Pancreas (tissue), 10 donors: ENCODE results near the gene CEMIP. TPM values are rescaled to one million over a fixed set of nuclear protein-coding genes. Genes with fewer than 3 reads are reported as not detected.

Experiments used
- ATAC-seq, 4 donors: fragments of 200-7000 bp; cut with Tn5 transposase; one replicate each; pipeline versions ENCODE4 v1.8.0 to v1.9.1; 2020; ENCODE audit warnings: mild to moderate bottlenecking in 4 of 4, moderate library complexity in 4 of 4
- DNase-seq, 6 donors: peaks; one replicate each; pipeline ENCODE4 v3.0.0-alpha.2; 2020
- FAIRE-seq: peaks from 2 replicates; lab custom pipeline; 2012; peaks lifted over from hg19 to GRCh38; lab: Jason Lieb, UNC
- H3K27ac ChIP-seq, 4 donors: fragments of 200-600 bp; sonication (generic); 1 replicate in 3 of 4; 2 replicates in 1 of 4; pipeline versions ENCODE4 v1.5.0 to v1.8.0; 2020
- H3K27me3 ChIP-seq, 4 donors: fragments of 200-600 bp; one replicate each; pipeline ENCODE4 v1.8.0; 2021
- H3K36me3 ChIP-seq, 3 donors: fragments of 200-600 bp; sonication (generic) in 1 of 3; one replicate each; pipeline versions ENCODE4 v1.5.0 to v1.8.0; 2020 to 2021
- H3K4me1 ChIP-seq, 3 donors: fragments of 200-600 bp; one replicate each; pipeline ENCODE4 v1.8.0; 2021
- H3K4me3 ChIP-seq, 4 donors: fragments of 200-600 bp; sonication (generic) in 2 of 4; one replicate each; pipeline versions ENCODE4 v1.5.0 to v1.8.0; 2020 to 2021
- H3K9me3 ChIP-seq, 4 donors: fragments of 200-600 bp; one replicate each; pipeline ENCODE4 v1.8.0; 2021
- CTCF ChIP-seq, 4 donors: fragments of 200-600 bp; sonication (generic) in 3 of 4; IDR thresholded peaks; one replicate each; pipeline versions ENCODE4 v1.5.0 to v1.8.0; 2021; ENCODE audit warnings: antibody characterized with exemption in 4 of 4
- WGBS, 2 donors: extraction: QIAGEN DNeasy Blood & Tissue Kit; methylation state at CpG; one replicate each; pipeline ENCODE4 v1.1.7; 2013; 5-methylcytosine and 5-hydroxymethylcytosine counted together
- intact Hi-C, 3 donors: fragments of 100-400 bp; cut with DNase I; formaldehyde crosslinking; loops; one replicate each; pipeline versions ENCODE4 v1.11.1 to v1.14.2; 2022
- polyA plus RNA-seq, 2 donors: library from polyadenylated mRNA; stranded (reverse); fragments of 200-250 nt; gene quantifications; one replicate each; pipeline ENCODE4 v1.2.3, GENCODE V29; 2013
- total RNA-seq, 6 donors: library from RNA; stranded (reverse); fragmentation: NEBNext Ultra II Directional in 4 of 6; extraction: Animal tissue kit (Norgen Biotek cat#: 25700) in 4 of 6; gene quantifications; one replicate each; pipeline versions ENCODE4 v1.2.1 to v1.2.4, GENCODE V29; 2021 to 2023
- donor health status: healthy with polysubstance abuse.
- donor health status: DM: no; HTN: no; CAD: no; lungs with moderate emphysema.
- donor health status: DM: no; HTN: no; CAD: no.
- donor health status: control.
- donor health status: control.
- donor health status: Bipolar disorder and iron deficiency.
- donor health status: DM: yes; HTN: yes; CAD: no.
- donor health status: DM: no; HTN: no; CAD: no.
- donor health status: DM: no; HTN: no; CAD: no.
- donor health status: DM: yes; HTN: yes; CAD: no.

CEMIP gene
- total and polyA plus RNA-seq, 8 donors = 0.07 to 0.41 (median 0.12) TPM; not detected in 1

- intact Hi-C loops = no loop called here
- H3K27ac ChIP-seq = no peak overlapping the region
These were observed 39.8 kb downstream of the CEMIP start for GRCh38 chr15:80819001-80819400.

GRCh38 chr15:80820092-80820491, 40.9 kb downstream of the CEMIP start:
- 70 to 73% methylated on average over 3 of the region's 3 CpGs for WGBS, 2 donors
- intact Hi-C loops = no loop called here

More at GRCh38 chr15:80819001-80819400, 39.8 kb downstream of the CEMIP start:
- Histone ChIP-seq H3K9me3 (no peaks in the 10 kb centered on the region), H3K4me1 (no peaks in the 10 kb centered on the region), H3K27me3 (no peaks in the 10 kb centered on the region), H3K4me3 (no peak overlapping the region), H3K36me3 (no peaks in the 10 kb centered on the region)
- DNase-seq (no peak), FAIRE-seq (no peak), ATAC-seq (no peak)
- TF ChIP-seq CTCF (IDR thresholded peaks at IDR 0.05) = no peak

GRCh38 chr15:80822256-80822655, 43.1 kb downstream of the CEMIP start:
- no peaks in the 10 kb centered on the region for H3K4me1 ChIP-seq
- H3K4me3 ChIP-seq = no peak overlapping the region
- DNase-seq (no peak), FAIRE-seq (no peak), ATAC-seq (no peak)
- no peak overlapping the region for H3K27ac ChIP-seq
- H3K9me3 ChIP-seq = no peaks in the 10 kb centered on the region
- TF ChIP-seq CTCF (IDR thresholded peaks at IDR 0.05) = no peak
- WGBS, 2 donors = 72 to 75% methylated on average over 3 of the region's 3 CpGs
- intact Hi-C loops = no loop called here
- no peaks in the 10 kb centered on the region for H3K36me3 ChIP-seq
- H3K27me3 ChIP-seq = no peaks in the 10 kb centered on the region

More at GRCh38 chr15:80820092-80820491, 40.9 kb downstream of the CEMIP start:
- DNase-seq = no peak
- TF ChIP-seq CTCF (IDR thresholded peaks at IDR 0.05) = no peak
- no peak for ATAC-seq
- H3K9me3 ChIP-seq = no peaks in the 10 kb centered on the region
- no peaks in the 10 kb centered on the region for H3K4me1 ChIP-seq
- H3K27me3 ChIP-seq = no peaks in the 10 kb centered on the region
- no peak overlapping the region for H3K4me3 ChIP-seq
- H3K27ac ChIP-seq = no peak overlapping the region
- H3K36me3 ChIP-seq = no peaks in the 10 kb centered on the region
- FAIRE-seq = no peak

- H3K27ac ChIP-seq = no peak overlapping the region
- no peak overlapping the region for H3K4me3 ChIP-seq
- ATAC-seq = no peak
- H3K4me1 ChIP-seq = no peaks in the 10 kb centered on the region
- no peak for DNase-seq
- intact Hi-C loops = no loop called here
- H3K36me3 ChIP-seq = no peaks in the 10 kb centered on the region
- WGBS, 2 donors = 72 to 76% methylated on average over 6 of the region's 6 CpGs
- FAIRE-seq = no peak
- no peaks in the 10 kb centered on the region for H3K27me3 ChIP-seq
- TF ChIP-seq CTCF (IDR thresholded peaks at IDR 0.05) = no peak
- no peaks in the 10 kb centered on the region for H3K9me3 ChIP-seq
These were observed 43.5 kb downstream of the CEMIP start for GRCh38 chr15:80822676-80823075.

GRCh38 chr15:80823120-80823519, 44.0 kb downstream of the CEMIP start:
- H3K27ac ChIP-seq = no peak overlapping the region
- intact Hi-C loops = no loop called here
- no peaks in the 10 kb centered on the region for H3K36me3 ChIP-seq
- DNase-seq = no peak
- no peaks in the 10 kb centered on the region for H3K9me3 ChIP-seq
- no peak for TF ChIP-seq CTCF (IDR thresholded peaks at IDR 0.05)
- FAIRE-seq = no peak
- no peaks in the 10 kb centered on the region for H3K4me1 ChIP-seq
- no peaks in the 10 kb centered on the region for H3K27me3 ChIP-seq
- no peak overlapping the region for H3K4me3 ChIP-seq
- WGBS, 2 donors = 60 to 65% methylated on average over 6 of the region's 6 CpGs
- ATAC-seq = no peak
